ENCODE results near the gene NUP62CL. TPM values are rescaled to one million over a fixed set of nuclear protein-coding genes. Genes with fewer than 3 reads are reported as not detected.
"Not testable (repeated sequence)": the region's sequence is repeated elsewhere in the genome, so short reads cannot be mapped to it uniquely, and the experiment has no call there.

The NUP62CL gene
- polyA plus RNA-seq, 1 donor (not counting 4 experiments of a cell fraction or from before 2014, with no cell fraction given), result 2.6 TPM

DNA sequence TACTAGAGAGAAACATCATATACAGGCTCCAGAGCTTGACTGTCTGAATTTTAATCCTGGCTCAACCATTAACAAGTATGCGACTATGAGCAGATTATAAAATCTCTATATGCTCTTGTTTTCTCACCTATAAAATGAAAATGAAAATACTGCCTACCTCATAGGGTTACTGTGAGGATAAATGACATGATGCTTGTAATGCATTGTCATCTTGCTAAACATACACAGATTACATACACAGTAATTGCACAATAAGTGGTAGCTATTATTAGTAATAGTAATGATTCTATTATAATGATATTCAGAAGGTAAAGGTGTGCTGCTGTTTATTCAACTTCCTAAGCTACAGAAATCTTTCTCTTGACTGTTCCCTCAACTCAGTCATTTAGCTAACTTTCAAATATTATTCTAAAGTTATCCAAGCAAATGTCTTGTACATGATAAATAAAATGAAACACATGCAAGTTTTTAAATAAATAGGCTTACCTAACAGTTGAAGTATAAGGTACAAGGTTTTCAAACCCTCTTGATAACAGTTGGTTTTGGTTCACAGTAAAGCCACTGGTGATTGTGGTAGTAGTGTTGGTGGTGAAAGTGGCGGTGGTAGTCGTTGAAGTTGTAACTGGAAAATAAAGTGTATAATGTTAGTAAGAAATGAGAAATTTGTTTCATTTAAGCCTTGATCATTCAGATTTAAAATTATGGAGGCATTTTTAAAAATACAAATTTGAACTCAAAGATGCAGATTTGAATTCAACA is 38.9 kb downstream of the NUP62CL start:
- no peak for FAIRE-seq
- Histone ChIP-seq H3K4me1 (ENCODE audit: control insufficient read depth, extremely low read depth, insufficient read depth, low read length) (no peaks in the 10 kb centered on the region), H3K9me3 (ENCODE audit: control insufficient read depth, low read depth, low read length) (no peaks in the 10 kb centered on the region), H3K9me1 (ENCODE audit: control insufficient read depth, extremely low read depth, insufficient read depth, low read length) (no peaks in the 10 kb centered on the region), H3K27ac (ENCODE audit: control insufficient read depth, insufficient read depth, low read length) (no peak overlapping the region), H4K20me1 (ENCODE audit: control insufficient read depth, extremely low read depth, insufficient read depth, low read length) (no peaks in the 10 kb centered on the region), H3K9ac (ENCODE audit: control insufficient read depth, extremely low read depth, insufficient read depth, low read length) (no peak overlapping the region), H3K36me3 (ENCODE audit: control insufficient read depth in 2 of 2, extremely low read depth in 1 of 2, insufficient read depth in 2 of 2, low read length in 2 of 2) (no peaks in the 10 kb centered on the region), H3K79me2 (ENCODE audit: control insufficient read depth, insufficient read depth, low read length) (no peaks in the 10 kb centered on the region), H3K4me2 (ENCODE audit: control insufficient read depth, extremely low read depth, insufficient read depth, low read depth, low read length) (no peak overlapping the region), H3K4me3 (ENCODE audit: control insufficient read depth in 2 of 3, extremely low read depth in 1 of 3, insufficient read depth in 2 of 3, low read depth in 1 of 3, low read length in 3 of 3) (no peak overlapping the region), H3K27me3 (ENCODE audit: control insufficient read depth, extremely low read depth, insufficient read depth, low read length) (no peaks in the 10 kb centered on the region), H2AFZ (ENCODE audit: control insufficient read depth, low read length) (no peak overlapping the region)
- no peak for TF ChIP-seq CTCF (optimal IDR thresholded peaks at IDR 0.05 in 1 of 3, IDR thresholded peaks at IDR 0.05 in 1 of 3, conservative IDR thresholded peaks at IDR 0.05 in 1 of 3; ENCODE audit: extremely low read depth in 1 of 3, insufficient read depth in 2 of 3, low read length in 3 of 3)
- no peak for TF ChIP-seq EZH2 (IDR thresholded peaks at IDR 0.05; ENCODE audit: low read length)
- DNase-seq (ENCODE audit: low read depth, low spot score), result no peak
- dilution Hi-C loops (cut with MboI; ENCODE audit: extremely low pct_ligation_motif_present, low sequenced_read_pairs), result no loop called here

DNA sequence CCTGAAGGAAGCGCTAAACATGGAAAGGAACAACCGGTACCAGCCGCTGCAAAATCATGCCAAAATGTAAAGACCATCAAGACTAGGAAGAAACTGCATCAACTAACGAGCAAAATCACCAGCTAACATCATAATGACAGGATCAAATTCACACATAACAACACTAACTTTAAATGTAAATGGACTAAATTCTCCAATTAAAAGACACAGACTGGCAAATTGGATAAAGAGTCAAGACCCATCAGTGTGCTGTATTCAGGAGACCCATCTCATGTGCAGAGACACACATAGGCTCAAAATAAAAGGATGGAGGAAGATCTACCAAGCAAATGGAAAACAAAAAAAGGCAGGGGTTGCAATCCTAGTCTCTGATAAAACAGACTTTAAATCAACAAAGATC is 48.6 kb downstream of the NUP62CL start:
- H3K4me1 ChIP-seq (ENCODE audit: control insufficient read depth, extremely low read depth, insufficient read depth, low read length), result peaks cover 14% of the 10 kb centered on the region
- H4K20me1 ChIP-seq (ENCODE audit: control insufficient read depth, extremely low read depth, insufficient read depth, low read length); H3K9me3 ChIP-seq (ENCODE audit: control insufficient read depth, low read depth, low read length); H3K4me3 ChIP-seq (ENCODE audit: control insufficient read depth in 2 of 3, extremely low read depth in 1 of 3, insufficient read depth in 2 of 3, low read depth in 1 of 3, low read length in 3 of 3); FAIRE-seq; H3K79me2 ChIP-seq (ENCODE audit: control insufficient read depth, insufficient read depth, low read length); H3K36me3 ChIP-seq (ENCODE audit: control insufficient read depth in 2 of 2, extremely low read depth in 1 of 2, insufficient read depth in 2 of 2, low read length in 2 of 2); H2AFZ ChIP-seq (ENCODE audit: control insufficient read depth, low read length); dilution Hi-C loops (cut with MboI; ENCODE audit: extremely low pct_ligation_motif_present, low sequenced_read_pairs); H3K9me1 ChIP-seq (ENCODE audit: control insufficient read depth, extremely low read depth, insufficient read depth, low read length); H3K27ac ChIP-seq (ENCODE audit: control insufficient read depth, insufficient read depth, low read length); DNase-seq (ENCODE audit: low read depth, low spot score); H3K27me3 ChIP-seq (ENCODE audit: control insufficient read depth, extremely low read depth, insufficient read depth, low read length); H3K9ac ChIP-seq (ENCODE audit: control insufficient read depth, extremely low read depth, insufficient read depth, low read length); H3K4me2 ChIP-seq (ENCODE audit: control insufficient read depth, extremely low read depth, insufficient read depth, low read depth, low read length): not testable (repeated sequence)

GRCh38 chrX:107155621-107156430 is 50.4 kb downstream of the NUP62CL start:
- dilution Hi-C loops (cut with MboI; ENCODE audit: extremely low pct_ligation_motif_present, low sequenced_read_pairs); H3K36me3 ChIP-seq (ENCODE audit: control insufficient read depth in 2 of 2, extremely low read depth in 1 of 2, insufficient read depth in 2 of 2, low read length in 2 of 2); H3K9me1 ChIP-seq (ENCODE audit: control insufficient read depth, extremely low read depth, insufficient read depth, low read length); H4K20me1 ChIP-seq (ENCODE audit: control insufficient read depth, extremely low read depth, insufficient read depth, low read length); DNase-seq (ENCODE audit: low read depth, low spot score); H3K27me3 ChIP-seq (ENCODE audit: control insufficient read depth, extremely low read depth, insufficient read depth, low read length); H3K79me2 ChIP-seq (ENCODE audit: control insufficient read depth, insufficient read depth, low read length); H3K9me3 ChIP-seq (ENCODE audit: control insufficient read depth, low read depth, low read length); FAIRE-seq: not testable (repeated sequence)
- peak overlapping the region in 2 of 3 experiments; percentile 24 to 39 for H3K4me3 ChIP-seq (ENCODE audit: control insufficient read depth in 2 of 3, extremely low read depth in 1 of 3, insufficient read depth in 2 of 3, low read depth in 1 of 3, low read length in 3 of 3)
- peak overlapping the region; percentile 24 for H3K4me2 ChIP-seq (ENCODE audit: control insufficient read depth, extremely low read depth, insufficient read depth, low read depth, low read length)
- H3K9ac ChIP-seq (ENCODE audit: control insufficient read depth, extremely low read depth, insufficient read depth, low read length), result peak overlapping the region; percentile 58
- peaks cover 14% of the 10 kb centered on the region for H3K4me1 ChIP-seq (ENCODE audit: control insufficient read depth, extremely low read depth, insufficient read depth, low read length)
- peak overlapping the region; percentile 4 for H2AFZ ChIP-seq (ENCODE audit: control insufficient read depth, low read length)
- H3K27ac ChIP-seq (ENCODE audit: control insufficient read depth, insufficient read depth, low read length), result peak overlapping the region; percentile 82
